ENCODE measurements around the gene VIT. TPM values are rescaled to one million over a fixed set of nuclear protein-coding genes. Genes with fewer than 3 reads are reported as not detected.

The VIT gene
- total and polyA plus RNA-seq, 7 donors, result 1.2 to 8.5 (median 4.5) TPM

- DNase-seq (no peak), ATAC-seq (no peak)
- H3K36me3 ChIP-seq (ENCODE audit: insufficient read depth in 1 of 2, low read depth in 1 of 2), result no peaks in the 10 kb centered on the region
- no peak for TF ChIP-seq CTCF (IDR thresholded peaks at IDR 0.05)
- no peak overlapping the region for H3K27ac ChIP-seq
- H3K4me3 ChIP-seq, result no peak overlapping the region
- peaks cover 0 to 4% (median 0%) of the 10 kb centered on the region in 3 donors for H3K27me3 ChIP-seq (ENCODE audit: insufficient read depth in 3 of 3, low read length in 2 of 3)
- no peaks in the 10 kb centered on the region for H3K4me1 ChIP-seq
- intact Hi-C loops (cut with DNase I), result no loop called here
- H3K9me3 ChIP-seq, result no peaks in the 10 kb centered on the region
- 73 to 81% (median 79%) methylated on average over 3 of the region's 3 CpGs for WGBS, 3 donors
Observed at GRCh38 chr2:36717603-36718266, 21.2 kb downstream of the VIT start.

GRCh38 chr2:36727550-36727949, 31.0 kb downstream of the VIT start:
- H3K27ac ChIP-seq, result no peak overlapping the region
- no peaks in the 10 kb centered on the region for H3K27me3 ChIP-seq (ENCODE audit: insufficient read depth in 3 of 3, low read length in 2 of 3)
- TF ChIP-seq CTCF (IDR thresholded peaks at IDR 0.05), result no peak
- H3K4me1 ChIP-seq, result no peaks in the 10 kb centered on the region
- intact Hi-C loops (cut with DNase I), result no loop called here
- DNase-seq, result no peak
- no peaks in the 10 kb centered on the region for H3K36me3 ChIP-seq (ENCODE audit: insufficient read depth in 1 of 2, low read depth in 1 of 2)
- H3K4me3 ChIP-seq, result no peak overlapping the region
- no peaks in the 10 kb centered on the region for H3K9me3 ChIP-seq
- ATAC-seq, result no peak
- WGBS, 3 donors, result 96 to 98% (median 97%) methylated on average over 3 of the region's 3 CpGs

- no peak overlapping the region for H3K4me3 ChIP-seq
- 41 to 67% (median 42%) methylated on average over 4 of the region's 4 CpGs for WGBS, 3 donors
- H3K36me3 ChIP-seq (ENCODE audit: insufficient read depth in 1 of 2, low read depth in 1 of 2), result no peaks in the 10 kb centered on the region
- TF ChIP-seq CTCF (IDR thresholded peaks at IDR 0.05), result no peak
- ATAC-seq (no peak), DNase-seq (no peak)
- no peaks in the 10 kb centered on the region for H3K4me1 ChIP-seq
- H3K27ac ChIP-seq, result no peak overlapping the region
- intact Hi-C loops (cut with DNase I), result no loop called here
- H3K27me3 ChIP-seq (ENCODE audit: insufficient read depth in 3 of 3, low read length in 2 of 3), result no peaks in the 10 kb centered on the region
- no peaks in the 10 kb centered on the region for H3K9me3 ChIP-seq
Observed at GRCh38 chr2:36729067-36729466, 32.6 kb downstream of the VIT start.

- DNase-seq, result no peak
- ATAC-seq, result no peak
- 25 to 31% (median 29%) methylated on average over 5 of the region's 5 CpGs for WGBS, 3 donors
- intact Hi-C loops (cut with DNase I), result no loop called here
- no peak for TF ChIP-seq CTCF (IDR thresholded peaks at IDR 0.05)
- Histone ChIP-seq H3K27ac (no peak overlapping the region), H3K27me3 (ENCODE audit: insufficient read depth in 3 of 3, low read length in 2 of 3) (no peaks in the 10 kb centered on the region), H3K9me3 (no peaks in the 10 kb centered on the region), H3K36me3 (ENCODE audit: insufficient read depth in 1 of 2, low read depth in 1 of 2) (no peaks in the 10 kb centered on the region), H3K4me1 (no peaks in the 10 kb centered on the region), H3K4me3 (no peak overlapping the region)
Observed at GRCh38 chr2:36731941-36732672, 35.6 kb downstream of the VIT start.
